HG03565 (cell line): ENCODE results near the gene B3GAT3.
"Not testable (repeated sequence)": the region's sequence is repeated elsewhere in the genome, so short reads cannot be mapped to it uniquely, and the experiment has no call there.

ENCODE experiments used
- ATAC-seq: cut with Tn5 transposase; IDR thresholded peaks from one replicate; pipeline ENCODE4 v1.9.1; 2021; ENCODE audit warnings: mild to moderate bottlenecking, moderate library complexity; ENCODE audit not compliant: unreplicated experiment

The B3GAT3 gene

DNA sequence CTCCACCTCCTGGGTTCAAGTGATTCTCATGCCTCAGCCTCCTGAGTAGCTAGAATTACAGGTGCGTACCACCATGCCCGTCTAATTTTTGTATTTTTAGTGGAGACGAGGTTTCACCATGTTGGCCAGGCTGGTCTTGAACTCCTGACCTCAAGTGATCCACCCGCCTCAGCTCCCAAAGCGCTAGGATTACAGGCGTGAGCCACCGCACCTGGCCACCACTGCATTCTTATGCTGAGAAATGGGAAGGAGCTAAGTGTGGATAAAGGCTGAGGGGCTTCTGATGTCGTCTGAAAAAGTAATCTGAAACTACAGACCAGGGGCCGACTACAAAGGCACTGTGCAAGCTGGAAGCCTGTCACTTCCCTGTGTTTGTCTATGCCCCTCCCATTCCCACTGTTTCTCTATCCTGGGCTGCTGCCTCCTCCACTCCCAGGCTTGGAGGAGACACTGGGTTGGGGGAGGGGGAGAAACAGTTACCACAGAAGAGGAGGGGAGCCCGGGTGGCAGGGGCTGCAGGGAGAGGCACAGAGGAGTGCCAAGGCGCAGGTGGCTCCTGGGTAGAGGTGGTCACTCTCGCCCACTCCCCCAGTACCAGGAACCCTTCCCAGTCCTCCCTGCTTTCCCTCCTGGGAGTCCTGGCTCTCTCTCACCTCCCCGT lies 17.2 kb downstream of the B3GAT3 start:
- no peak for ATAC-seq

DNA sequence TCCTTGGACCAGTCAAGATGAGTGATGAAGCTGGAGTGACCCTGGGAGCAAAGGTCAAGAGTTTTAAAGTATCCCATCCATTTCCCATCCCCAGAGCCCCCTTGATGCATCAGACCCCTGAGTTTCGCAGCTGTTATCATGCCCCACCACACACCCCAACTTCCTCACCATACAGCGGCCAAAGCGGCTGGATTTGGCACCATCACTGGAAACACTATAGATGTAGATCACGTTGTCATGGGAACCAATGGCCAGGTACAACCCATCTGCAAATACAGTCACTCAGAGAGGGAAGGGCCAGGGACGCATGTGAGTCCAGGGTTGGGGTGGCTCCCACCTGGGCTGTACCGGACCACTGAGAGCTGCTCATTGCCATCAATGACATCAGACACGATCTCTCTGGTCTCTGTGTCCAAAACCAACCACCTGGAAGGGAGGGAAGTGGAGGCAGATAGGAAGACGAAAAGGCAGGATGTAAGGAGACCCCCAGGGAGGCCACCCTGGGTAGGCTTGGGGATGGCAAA lies 17.9 kb downstream of the B3GAT3 start:
- ATAC-seq = no peak

DNA sequence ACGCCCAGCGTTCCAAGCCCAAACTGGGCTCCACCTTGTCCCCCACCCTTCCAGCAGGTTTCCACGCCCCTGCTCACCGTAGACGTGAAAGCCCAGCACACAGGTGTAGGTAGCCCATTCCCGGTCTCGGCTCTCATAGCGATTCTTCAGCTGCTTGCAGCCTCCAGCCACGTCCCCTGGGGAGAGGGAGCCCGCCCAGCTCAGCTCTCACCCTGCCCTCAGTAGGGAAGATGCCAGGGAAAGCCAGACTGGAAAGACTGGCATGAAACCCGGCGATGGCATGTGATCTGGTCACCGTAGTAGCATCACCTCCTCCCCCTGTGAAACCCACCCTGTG lies 18.7 kb downstream of the B3GAT3 start:
- ATAC-seq = no peak

DNA sequence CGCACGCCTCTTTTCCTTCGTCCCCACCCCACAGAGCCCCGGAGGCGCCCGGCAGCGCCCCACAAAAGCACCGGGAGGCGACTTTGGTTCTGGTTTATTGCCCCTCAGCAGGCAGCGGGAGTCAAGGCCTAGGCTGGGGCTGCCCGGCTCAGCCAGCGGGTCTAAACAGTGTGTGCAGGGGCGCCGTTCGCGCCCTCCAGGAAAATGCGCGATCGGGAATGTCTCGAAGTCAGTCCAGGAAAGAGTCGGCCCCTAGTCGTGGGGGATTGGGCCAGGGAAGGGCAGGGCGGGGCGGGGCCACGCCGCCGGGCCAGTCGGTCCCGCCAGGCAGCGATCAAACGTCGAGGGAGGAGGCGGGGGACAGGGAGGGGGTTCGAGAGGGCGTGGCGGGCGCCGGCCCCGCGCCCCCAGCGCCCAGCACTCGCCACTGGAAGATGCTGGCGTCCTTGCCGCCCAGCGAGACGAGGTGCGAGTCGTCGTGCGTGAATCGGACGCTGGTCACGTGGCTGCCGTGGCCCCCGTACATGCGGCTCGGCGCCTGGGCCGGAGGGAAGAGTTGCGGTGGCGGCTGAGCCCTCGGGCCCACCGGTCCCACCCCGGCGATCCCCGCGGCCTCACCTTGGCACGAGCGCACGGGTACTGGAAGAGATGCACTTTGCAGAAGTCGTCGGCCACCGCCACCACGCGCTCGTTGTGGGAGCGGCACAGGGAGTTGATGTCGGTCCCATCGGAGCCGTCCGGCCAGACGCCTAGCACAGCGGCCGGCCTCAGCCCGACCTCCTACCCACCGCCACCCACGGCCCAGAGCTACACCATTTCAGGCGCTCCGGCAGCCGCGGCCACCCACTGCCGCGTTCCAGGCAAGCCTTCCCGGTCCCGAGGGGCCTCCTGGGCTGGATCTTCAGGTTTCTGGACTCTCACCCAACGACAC lies 19.4 kb downstream of the B3GAT3 start:
- no peak for ATAC-seq

DNA sequence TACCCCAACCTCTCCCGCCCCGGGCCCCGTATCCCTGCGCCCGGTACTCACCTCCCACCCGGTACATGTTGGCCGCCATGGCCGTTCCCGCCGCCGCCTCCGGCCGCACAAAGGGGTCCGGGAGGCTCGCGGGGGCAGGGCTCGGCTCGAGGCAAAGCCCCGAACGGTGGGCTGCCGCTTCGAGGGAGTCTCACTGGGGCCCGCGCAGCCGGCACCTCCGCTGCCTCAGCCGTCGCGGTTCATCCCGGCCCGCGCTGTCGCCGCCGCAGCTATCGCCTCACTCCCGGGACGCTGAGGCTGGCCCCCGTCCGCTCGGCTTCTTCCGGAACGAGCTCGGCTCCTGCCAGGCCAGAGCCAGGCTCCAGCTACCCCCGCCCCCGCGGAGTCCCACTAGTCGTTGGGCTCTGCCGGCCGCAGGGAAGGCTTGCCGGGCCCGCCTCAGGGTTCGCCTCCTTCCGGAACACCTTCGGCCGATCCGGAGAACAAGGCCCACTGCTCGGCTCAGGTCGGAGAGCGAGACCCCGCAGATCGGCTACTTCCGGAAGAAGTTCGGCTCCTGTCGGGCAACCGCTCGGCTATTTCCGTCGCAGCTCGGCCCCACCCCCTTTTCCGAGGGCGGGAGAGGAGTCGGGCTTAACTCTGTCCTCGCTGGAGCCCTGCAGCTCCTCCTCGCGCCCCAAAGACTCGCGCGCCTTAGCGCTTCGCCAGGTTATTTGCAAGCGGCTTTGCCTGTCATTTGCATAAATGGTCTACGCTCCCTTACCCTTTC lies 20.2 kb downstream of the B3GAT3 start, which contains the start of gene MTA2:
TSS of gene MTA2 (minus strand) at position 494 of the 769 bp plus-strand sequence. CDS start at position 79, 415 bp downstream.
- peak; percentile 64 for ATAC-seq

DNA sequence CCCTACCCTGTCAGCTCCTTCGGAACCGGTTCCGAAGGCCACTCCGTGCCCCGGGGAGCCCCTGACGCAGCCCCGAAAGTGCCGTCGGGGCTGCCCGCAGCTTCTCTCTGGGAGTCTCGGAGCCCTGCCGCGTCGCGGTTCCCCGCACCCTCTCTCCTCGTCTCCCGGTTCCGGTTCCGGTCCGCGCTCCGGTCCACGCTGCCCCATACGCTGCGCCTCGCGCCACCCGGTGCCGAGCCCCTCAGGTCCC lies 20.7 kb downstream of the B3GAT3 start:
- no peak for ATAC-seq

DNA sequence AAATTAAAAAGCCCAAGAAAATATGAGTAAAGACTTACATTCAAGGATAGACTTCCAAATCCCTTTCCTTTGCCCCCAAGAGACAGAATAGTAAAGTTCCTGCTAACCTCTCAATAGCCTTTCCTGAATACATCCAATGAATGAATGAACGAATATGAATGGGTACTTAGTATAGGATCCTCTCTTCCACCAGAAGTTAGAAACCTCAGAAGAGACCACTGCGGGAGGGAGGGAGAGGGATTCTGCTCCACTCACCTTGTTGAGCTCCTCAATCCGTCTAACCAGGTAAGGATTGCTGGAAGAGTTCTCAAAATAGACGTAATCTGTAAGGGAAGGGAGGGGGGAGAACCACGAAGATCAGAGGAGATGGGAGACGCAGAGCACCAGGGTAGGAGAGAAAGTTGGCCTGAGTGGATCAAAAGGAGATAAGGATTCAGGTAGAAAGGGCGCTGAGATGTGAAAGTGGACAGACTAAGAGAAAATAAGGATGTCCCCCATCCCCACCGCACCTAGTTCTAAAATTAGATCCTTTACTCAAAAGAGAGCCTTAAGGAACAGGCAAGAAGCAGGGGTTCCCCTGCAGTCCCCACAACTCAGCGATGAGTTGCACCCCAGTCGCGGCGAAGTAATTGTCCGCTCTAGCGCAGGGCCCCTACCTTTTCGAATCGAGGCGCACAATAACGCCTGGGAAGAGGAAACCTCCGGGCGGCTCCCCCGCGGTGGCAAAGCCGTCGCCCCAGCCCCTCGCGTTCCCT lies 21.2 kb downstream of the B3GAT3 start:
- ATAC-seq = no peak

DNA sequence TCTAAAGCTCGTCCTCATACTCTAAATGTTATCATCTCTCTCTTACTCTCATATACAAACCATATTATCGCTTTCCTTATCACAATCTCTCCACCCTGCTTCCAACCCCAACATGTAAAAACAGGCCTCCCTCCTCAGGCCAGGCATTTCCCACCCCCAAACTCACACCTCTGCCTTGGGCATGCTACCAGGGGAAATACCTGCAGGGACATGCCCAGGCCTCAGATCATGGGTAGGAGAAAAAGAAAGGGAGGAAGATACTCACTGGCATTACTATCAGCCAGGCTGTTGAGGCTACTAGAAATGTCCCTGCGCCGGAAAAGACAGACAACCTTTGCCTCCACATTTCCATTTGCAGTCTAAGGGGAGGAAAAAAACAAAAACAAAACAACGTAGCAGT lies 21.9 kb downstream of the B3GAT3 start:
- no peak for ATAC-seq

DNA sequence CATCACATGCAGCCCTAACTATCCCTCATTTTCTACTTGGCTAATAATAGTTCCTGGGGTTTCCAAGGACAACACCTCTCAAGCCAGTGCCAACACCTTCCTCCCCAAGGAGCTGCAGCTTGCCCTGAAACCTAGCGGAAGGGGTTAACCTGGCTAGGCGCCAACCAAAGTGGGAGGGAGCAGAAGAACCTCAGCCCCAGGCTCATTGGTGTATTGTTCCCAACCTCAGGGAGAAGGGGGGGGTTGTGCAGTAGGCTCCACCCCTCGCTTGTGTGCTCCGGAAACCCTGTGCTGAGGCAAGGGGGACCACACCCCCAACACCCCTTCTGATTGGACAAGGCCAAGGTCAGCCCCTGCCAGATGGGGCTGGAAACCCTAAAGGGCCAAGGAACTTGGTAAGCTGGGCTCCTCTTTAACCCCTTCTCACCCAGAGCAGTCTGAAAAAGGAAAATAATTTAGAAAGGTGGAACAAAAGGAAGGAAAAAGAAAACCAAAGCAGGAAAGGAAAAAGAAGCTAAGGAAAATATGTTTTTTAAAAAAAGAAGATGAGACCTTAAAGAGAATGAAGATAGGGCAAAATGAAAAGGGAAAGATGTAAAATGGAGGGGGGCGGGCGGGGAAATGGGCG lies 22.6 kb downstream of the B3GAT3 start:
- ATAC-seq = peak; percentile 25

DNA sequence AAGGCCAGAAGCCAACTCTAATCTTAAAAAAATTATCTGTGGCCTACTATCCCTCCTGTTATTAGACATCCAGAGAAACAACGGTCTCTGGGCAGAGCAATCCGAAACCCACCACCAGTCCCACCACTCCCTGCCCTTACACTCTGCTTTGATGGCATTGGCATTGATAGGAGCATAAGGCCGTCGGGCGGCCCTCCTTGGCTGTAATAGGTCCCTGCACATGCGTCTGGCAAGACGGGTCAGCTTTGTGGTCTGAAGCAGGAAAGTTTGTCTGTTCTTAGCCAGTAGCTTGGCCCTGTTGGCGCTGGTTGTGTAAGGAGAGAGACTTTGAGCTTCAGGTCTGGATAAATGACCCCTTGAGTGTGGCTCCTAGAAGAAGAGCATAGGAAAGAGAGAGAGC lies 26.7 kb downstream of the B3GAT3 start:
- ATAC-seq = no peak

DNA sequence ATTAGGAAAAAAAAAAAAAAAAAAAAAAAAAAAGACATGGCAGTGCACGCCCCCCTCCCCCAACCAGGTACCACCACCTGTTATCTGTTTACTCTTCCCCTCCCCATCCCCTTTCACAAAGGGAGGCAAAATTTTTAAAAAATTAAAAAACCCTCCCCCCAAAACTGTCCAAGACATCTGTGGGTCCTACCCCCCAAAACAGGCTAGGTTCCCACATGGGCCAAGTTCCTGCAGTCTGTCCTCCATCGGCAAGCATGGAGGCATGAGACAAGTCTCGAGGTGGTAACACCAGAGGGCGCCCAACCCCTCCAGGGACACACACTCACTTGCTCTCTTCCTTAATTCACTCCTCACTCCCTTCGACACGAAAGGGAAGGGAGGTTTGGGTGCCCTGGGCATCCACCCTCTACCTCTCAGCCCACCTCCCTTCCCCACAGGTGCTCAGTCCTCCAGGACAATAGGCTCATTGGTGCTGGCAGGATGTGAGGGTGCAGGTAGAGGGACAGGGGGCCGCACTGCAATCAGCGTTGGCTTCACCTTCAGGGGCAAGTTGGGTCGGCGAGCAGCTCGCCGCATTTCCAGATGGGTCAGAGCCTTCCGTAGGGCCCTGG lies 28.2 kb downstream of the B3GAT3 start:
- ATAC-seq = no peak

DNA sequence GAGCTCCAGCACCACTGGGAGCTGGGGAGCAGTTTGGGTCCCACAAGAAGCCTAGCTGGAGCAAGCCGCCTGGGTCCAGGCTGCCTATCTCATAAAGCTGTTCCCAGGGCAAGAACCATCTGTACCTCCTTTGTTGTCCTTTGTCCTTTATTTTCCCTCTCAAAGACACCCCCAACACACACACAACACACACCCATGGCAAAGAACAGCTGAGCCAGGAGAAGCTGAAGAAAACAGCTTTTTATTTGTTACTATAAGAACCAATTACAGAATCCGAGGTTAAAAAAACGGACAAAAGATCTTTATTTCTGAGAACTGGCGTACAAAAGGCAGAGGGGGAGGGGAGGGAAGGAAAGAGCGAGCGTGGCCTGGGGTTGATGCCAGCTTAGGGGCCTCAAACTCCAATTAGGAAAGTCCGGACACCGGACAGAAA lies 28.8 kb downstream of the B3GAT3 start:
- ATAC-seq = no peak

DNA sequence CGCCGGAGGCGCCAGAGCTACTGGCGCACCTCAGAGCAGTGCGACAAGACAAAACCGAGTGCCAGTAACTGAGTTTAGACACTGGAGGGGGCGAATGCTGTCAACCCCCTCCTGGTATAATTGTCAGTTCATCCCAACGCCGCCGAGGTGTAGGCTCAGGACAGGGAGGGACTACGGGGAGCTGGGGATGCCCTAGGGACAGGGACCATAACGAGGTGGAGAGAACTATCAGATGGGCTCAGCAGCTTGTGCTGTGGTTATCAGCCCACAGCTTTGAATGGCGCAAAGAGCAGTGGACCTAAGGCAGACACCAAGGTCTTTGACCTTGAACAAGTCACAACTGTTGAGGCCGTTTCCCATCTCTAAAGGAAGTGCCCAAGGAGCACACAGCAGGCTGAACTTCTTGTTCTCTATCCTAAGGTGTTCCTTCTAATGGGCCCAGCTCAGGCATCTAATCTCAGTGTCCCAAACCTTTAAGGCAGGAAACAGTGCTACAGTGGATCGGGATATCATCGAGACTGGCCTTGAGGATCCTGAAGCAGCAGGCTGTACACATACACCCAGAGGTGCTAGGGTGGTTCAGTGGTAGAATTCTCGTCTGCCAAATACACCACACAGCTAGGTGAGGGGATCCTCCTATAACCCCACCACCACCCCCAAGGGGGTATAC lies 29.5 kb downstream of the B3GAT3 start:
- ATAC-seq = no peak

DNA sequence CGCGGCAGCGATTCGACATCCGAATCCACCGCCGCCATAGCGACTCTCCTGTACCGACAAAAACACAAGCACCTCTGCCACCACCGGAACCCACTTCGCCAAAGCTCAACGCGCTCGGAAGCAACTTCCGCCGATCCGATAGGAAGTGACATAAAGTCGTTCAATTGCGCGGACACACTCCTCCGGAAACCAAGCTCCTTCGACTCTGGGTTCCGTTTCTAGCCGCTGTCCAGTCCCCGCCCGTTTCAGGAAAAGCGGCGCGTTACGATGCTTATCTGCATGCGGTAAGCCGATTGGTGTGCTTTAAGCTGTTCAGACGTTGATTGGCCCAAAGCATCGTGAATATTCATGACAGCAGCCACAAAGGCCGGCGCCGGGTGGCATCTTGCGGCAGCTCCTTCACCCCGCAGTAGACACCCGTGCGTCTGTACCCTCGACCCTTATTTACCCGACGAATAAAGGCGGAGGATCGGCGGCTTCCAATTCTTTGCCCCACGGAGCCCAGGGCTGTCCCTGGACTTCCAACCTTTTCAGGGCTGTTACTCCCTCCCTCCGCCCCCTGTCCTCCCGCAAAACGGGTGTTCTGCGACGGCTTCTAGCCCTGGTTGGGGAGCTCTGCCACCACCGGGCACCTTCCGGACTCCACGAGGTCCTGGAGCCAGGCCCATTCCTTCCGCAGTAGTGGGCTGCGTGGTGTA lies 30.2 kb downstream of the B3GAT3 start, which contains the start of gene TUT1:
TSS of gene TUT1 (minus strand) at position 76 of the 698 bp plus-strand sequence. CDS start at position 38, 38 bp downstream.
- ATAC-seq = peak; percentile 74

DNA sequence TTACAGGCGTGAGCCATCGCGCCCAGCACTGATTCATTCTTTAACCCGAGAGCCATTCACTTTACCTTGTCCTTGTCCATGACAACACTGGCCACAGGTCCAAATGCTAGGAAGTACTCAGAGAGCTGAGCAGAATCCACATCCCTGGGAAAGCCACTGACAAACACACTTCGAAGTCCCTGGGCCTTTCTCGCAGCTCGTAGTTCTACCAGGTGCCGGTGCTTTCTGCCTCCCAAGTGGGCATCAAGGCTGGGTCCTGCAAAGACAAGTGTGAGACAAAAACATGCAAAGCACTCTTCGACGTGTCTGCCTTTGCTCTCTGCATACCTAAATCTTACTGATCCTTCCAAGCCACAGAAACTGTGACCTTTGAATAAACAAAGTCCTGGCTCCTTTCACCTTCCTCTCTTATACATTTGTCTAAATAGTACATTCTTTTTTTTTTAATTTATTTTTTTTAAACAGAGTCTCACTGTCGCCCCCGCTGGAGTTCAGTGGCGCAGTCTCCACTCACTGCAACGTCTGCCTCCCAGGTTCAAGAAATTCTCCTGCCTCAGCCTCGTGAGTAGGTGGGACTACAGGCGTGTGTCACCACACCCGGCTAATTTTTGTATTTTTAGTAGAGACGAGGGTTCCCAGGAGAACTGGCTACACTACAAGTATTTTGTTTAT lies 32.7 kb downstream of the B3GAT3 start:
- no peak for ATAC-seq

DNA sequence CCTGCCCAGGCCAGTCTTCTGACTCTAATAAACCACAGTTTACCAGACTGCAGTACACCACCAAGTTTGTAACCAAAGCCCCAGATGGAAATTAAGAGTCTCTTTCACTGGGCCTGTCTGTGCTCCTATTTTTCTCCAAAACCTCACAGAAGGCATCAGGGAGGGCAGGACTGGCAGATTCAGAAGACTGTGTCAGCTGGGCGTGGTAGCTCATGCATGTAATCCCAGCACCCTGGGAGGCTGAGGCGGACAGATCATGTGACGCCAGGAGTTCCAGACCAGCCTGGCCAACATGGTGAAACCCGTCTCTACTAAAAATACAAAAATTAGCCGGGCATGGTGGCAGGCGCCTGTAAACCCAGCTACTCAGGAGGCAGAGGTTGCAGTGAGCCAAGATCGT lies 36.4 kb downstream of the B3GAT3 start:
- not testable (repeated sequence) for ATAC-seq

DNA sequence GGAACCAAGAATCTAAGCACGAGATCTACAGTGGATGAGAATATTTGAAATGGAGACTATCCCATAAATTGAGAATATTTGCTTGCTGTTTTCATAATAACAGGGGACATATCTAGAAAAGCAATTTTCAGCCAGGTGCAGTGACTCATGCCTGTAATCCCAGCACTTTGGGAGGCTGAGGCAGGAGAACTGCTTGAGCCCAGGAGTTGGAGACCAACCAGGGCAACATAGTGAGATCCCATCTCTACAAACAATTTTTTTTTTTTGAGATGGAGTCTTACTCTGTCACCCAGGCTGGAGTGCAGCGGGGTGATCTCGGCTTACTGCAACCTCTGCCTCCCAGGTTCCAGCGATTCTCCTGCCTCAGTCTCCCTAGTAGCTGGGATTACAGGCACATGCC lies 40.1 kb downstream of the B3GAT3 start:
- ATAC-seq = not testable (repeated sequence)
